Left lobe of liver (tissue), 2 donors: Measurements from ENCODE around the gene PSTPIP1. TPM values are rescaled to one million over a fixed set of nuclear protein-coding genes. Genes with fewer than 3 reads are reported as not detected.
A peak's percentile ranks its signal among the peaks of the same experiment; 100 is the strongest.

Source experiments
- ATAC-seq: fragments of 200-7000 bp; cut with Tn5 transposase; one replicate; pipeline ENCODE4 v1.9.1; 2020; ENCODE audit warnings: mild to moderate bottlenecking, moderate library complexity
- DNase-seq: peaks from one replicate; pipeline ENCODE4 v3.0.0-alpha.2; 2020; ENCODE audit warnings: low spot score
- total RNA-seq: library from RNA; stranded (reverse); gene quantifications from one replicate; pipeline ENCODE4 v1.2.1, GENCODE V29; 2021
- donor health status: DM: no; HTN: no; CAD: no; lungs with moderate emphysema.
- donor health status: DM: no; HTN: yes; CAD: no.

The PSTPIP1 gene
- total RNA-seq, 1 donor from 2014 or later: 1.5 TPM

- peak; percentile 29 for DNase-seq
- ATAC-seq: no peak
These were observed 33.7 kb downstream of the PSTPIP1 start for GRCh38 chr15:77028451-77029165.

- ATAC-seq: no peak
- peak; percentile 40 for DNase-seq
These were observed 34.5 kb downstream of the PSTPIP1 start for GRCh38 chr15:77029166-77030047.

DNA sequence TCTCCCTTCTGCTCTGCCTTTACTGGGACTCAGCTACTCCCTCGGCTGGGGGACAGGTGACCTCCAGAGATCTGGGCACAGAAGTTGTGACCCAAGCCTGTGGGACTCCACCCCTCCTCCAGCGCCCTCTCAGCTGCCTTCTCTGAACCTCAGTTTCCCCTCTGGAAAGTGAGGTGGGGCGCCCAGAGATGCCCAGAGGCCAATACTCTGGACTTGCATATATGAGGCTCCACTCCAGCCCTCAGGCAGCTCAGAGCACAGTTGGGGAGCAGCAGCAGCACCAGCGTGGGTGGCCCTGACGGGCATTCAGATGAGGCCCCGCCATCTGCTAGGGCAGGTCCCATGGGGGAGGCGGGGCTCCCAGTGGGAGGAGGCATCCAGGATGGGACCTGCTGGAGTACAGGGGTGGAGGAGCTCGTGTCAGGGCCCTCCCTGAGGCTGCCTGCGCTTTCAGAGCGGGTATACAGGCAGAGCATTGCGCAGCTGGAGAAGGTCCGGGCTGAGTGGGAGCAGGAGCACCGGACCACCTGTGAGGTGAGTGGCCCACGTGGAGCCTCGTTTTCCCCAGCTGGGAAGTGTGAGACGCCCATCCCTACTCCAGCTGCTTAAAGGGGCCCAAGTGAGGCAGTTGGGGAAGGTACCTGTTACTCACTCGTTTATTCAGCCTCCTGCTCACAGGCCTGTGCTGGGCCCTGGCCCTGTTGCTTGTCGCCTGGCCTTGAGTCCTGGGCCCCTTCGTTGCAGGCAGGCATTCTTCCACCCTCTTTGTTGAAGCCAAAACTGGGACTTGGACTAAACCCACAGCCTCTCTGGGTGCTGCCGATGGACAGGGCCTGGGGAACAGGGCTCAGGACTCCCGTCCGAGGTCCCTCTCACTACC is 35.4 kb downstream of the PSTPIP1 start:
- no peak for DNase-seq

GRCh38 chr15:77030928-77031375 is 36.0 kb downstream of the PSTPIP1 start:
- DNase-seq (no peak), ATAC-seq (no peak)

More for the DNA sequence above, 35.4 kb downstream of the PSTPIP1 start:
- no peak for ATAC-seq

DNA sequence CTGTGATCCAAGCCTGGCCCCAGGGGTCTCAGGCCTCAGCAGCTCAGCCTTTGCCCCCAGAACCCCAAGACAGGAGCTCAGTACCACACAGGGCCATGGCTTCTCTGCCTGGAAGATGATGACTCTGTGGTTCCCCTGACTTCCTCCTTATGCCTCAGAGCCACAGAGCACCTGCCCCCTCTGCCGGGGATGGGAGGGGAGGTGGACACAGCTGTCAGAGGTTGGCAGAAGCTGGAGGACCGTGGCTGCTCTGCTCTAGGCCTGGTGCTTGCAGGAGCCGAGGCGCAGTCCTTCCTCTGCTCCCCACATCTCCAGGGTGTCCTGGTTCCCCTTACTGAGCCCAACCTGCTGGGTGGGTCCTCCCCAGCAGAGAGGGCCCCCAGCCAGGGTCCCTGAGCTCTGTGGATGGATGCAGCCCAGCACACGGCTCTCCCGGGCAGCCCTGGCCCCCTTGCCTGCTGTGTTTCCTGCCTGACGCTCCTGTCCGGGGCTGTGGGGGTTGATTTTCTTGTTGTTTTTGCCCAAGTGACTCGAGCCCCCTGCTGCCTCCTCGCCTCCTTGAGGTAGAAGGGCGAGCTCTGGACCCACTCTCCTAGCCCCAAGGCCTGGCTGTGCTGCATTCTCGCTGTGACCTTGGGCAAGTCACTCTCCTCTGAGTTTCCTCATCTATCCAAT is 36.6 kb downstream of the PSTPIP1 start:
- ATAC-seq: no peak
- DNase-seq: no peak

- DNase-seq: no peak
These were observed 37.2 kb downstream of the PSTPIP1 start for GRCh38 chr15:77032052-77032646.

GRCh38 chr15:77032647-77033416 is 37.9 kb downstream of the PSTPIP1 start:
- ATAC-seq (no peak), DNase-seq (no peak)

More at GRCh38 chr15:77032052-77032646, 37.2 kb downstream of the PSTPIP1 start:
- ATAC-seq: no peak

GRCh38 chr15:77033417-77033728 is 38.4 kb downstream of the PSTPIP1 start:
- peak; percentile 41 for DNase-seq
- no peak for ATAC-seq

GRCh38 chr15:77033729-77034671 is 39.1 kb downstream of the PSTPIP1 start:
- DNase-seq: peak; percentile 43

GRCh38 chr15:77034695-77035489 is 40.0 kb downstream of the PSTPIP1 start:
- DNase-seq: peak; percentile 47
- peak; percentile 50 for ATAC-seq

More at GRCh38 chr15:77033729-77034671, 39.1 kb downstream of the PSTPIP1 start:
- ATAC-seq: no peak

DNA sequence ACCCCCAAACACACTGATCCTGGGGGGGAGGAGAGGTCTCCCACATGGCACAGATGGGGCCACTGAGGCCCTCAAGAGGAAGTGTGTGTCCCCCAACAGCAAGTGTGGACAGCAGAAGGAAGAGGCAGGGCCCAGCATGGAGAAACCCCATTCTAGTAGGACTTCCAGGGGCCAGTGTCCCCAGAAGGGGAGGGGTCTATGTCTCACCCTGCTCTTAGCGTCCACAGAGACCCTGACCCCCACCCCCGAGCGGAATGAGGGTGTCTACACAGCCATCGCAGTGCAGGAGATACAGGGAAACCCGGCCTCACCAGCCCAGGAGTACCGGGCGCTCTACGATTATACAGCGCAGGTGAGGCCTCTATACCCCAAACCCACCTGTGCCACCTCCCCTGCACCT is 40.7 kb downstream of the PSTPIP1 start:
- peak; percentile 3 for ATAC-seq
- DNase-seq: peak; percentile 44

GRCh38 chr15:77035999-77036471 is 41.1 kb downstream of the PSTPIP1 start:
- DNase-seq (peak; percentile 59), ATAC-seq (peak; percentile 67)

DNA sequence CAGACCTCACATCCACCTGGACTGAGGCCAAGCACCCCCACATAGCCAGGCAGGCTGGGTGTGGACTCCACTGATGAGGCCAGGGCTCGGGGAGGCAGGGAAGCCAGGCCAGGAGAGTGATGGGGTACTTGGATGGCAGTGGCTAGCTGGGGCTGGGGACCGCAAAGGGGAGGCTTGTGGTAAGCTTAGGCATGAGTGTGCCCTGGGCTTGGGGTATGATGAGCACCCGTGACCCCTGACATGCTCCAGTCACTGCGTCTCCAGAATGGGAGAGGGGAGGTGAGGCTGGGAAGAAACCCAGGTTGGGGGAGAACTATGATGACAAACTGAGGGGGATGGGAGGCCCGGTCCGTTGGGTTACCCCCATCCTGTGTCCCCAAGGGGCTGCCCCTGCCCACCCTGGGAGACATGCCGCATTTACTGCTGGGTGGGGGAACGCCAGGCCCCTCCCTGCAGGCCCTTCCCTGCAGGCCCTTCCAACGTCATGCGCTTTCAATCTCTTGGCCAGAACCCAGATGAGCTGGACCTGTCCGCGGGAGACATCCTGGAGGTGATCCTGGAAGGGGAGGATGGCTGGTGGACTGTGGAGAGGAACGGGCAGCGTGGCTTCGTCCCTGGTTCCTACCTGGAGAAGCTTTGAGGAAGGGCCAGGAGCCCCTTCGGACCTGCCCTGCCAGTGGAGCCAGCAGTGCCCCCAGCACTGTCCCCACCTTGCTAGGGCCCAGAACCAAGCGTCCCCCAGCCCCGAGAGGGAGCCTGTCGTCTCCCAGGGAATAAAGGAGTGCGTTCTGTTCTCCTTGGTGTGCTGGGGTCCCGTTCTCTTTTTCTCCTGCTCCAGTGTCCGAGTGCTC is 41.8 kb downstream of the PSTPIP1 start:
- no peak for DNase-seq
- ATAC-seq: no peak

- ATAC-seq (no peak), DNase-seq (peak; percentile 45)
These were observed 42.7 kb downstream of the PSTPIP1 start for GRCh38 chr15:77037388-77038209.
